Measurements from ENCODE around the gene PKP2.

Gene PKP2

DNA sequence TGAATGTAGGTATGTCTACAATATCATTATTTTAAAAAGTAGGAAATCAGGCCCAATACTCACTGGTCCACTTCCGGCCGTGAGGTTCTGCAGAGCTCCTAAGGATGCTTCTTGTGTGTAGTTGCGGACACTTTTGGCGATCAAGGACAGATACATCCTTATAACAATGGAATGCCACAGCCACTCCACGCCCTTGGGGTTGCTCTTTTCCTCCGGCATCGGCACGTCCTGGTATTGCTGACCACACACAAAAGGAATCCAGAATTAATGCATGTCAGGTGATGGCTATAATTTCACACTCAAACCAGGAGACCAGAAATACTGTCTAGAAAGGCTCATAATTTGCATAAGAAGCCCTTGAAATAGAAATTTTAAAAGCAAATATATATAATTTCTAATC lies 75.3 kb downstream of the PKP2 start:
- TF ChIP-seq, protein P1, sequence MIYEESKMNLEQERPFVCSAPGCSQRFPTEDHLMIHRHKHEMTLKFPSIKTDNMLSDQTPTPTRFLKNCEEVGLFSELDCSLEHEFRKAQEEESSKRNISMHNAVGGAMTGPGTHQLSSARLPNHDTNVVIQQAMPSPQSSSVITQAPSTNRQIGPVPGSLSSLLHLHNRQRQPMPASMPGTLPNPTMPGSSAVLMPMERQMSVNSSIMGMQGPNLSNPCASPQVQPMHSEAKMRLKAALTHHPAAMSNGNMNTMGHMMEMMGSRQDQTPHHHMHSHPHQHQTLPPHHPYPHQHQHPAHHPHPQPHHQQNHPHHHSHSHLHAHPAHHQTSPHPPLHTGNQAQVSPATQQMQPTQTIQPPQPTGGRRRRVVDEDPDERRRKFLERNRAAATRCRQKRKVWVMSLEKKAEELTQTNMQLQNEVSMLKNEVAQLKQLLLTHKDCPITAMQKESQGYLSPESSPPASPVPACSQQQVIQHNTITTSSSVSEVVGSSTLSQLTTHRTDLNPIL (CRISPR knock-in tag; IDR thresholded peaks at IDR 0.05; ENCODE audit: low read depth) = no peak
- TF ChIP-seq OSR1 (CRISPR knock-in tag; IDR thresholded peaks at IDR 0.05) (no peak), ESRRG (CRISPR knock-in tag; IDR thresholded peaks at IDR 0.05) (no peak), PPARA (CRISPR knock-in tag; IDR thresholded peaks at IDR 0.05; ENCODE audit: borderline replicate concordance) (no peak), SNAI2 (CRISPR knock-in tag; IDR thresholded peaks at IDR 0.05) (no peak), TCF4 (CRISPR knock-in tag; IDR thresholded peaks at IDR 0.05; ENCODE audit: borderline replicate concordance) (no peak), TOX (CRISPR knock-in tag; IDR thresholded peaks at IDR 0.05; ENCODE audit: borderline replicate concordance) (no peak), BACH2 (CRISPR knock-in tag; IDR thresholded peaks at IDR 0.05; ENCODE audit: borderline replicate concordance) (no peak)
- TF ChIP-seq, protein P2, sequence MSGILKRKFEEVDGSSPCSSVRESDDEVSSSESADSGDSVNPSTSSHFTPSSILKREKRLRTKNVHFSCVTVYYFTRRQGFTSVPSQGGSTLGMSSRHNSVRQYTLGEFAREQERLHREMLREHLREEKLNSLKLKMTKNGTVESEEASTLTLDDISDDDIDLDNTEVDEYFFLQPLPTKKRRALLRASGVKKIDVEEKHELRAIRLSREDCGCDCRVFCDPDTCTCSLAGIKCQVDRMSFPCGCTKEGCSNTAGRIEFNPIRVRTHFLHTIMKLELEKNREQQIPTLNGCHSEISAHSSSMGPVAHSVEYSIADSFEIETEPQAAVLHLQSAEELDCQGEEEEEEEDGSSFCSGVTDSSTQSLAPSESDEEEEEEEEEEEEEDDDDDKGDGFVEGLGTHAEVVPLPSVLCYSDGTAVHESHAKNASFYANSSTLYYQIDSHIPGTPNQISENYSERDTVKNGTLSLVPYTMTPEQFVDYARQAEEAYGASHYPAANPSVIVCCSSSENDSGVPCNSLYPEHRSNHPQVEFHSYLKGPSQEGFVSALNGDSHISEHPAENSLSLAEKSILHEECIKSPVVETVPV (CRISPR knock-in tag; IDR thresholded peaks at IDR 0.05) = no peak
- TF ChIP-seq, protein P3, sequence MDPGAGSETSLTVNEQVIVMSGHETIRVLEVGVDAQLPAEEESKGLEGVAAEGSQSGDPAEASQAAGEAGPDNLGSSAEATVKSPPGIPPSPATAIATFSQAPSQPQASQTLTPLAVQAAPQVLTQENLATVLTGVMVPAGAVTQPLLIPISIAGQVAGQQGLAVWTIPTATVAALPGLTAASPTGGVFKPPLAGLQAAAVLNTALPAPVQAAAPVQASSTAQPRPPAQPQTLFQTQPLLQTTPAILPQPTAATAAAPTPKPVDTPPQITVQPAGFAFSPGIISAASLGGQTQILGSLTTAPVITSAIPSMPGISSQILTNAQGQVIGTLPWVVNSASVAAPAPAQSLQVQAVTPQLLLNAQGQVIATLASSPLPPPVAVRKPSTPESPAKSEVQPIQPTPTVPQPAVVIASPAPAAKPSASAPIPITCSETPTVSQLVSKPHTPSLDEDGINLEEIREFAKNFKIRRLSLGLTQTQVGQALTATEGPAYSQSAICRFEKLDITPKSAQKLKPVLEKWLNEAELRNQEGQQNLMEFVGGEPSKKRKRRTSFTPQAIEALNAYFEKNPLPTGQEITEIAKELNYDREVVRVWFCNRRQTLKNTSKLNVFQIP (CRISPR knock-in tag; IDR thresholded peaks at IDR 0.05; ENCODE audit: borderline replicate concordance, low read depth) = no peak
- no peak for ATAC-seq

DNA sequence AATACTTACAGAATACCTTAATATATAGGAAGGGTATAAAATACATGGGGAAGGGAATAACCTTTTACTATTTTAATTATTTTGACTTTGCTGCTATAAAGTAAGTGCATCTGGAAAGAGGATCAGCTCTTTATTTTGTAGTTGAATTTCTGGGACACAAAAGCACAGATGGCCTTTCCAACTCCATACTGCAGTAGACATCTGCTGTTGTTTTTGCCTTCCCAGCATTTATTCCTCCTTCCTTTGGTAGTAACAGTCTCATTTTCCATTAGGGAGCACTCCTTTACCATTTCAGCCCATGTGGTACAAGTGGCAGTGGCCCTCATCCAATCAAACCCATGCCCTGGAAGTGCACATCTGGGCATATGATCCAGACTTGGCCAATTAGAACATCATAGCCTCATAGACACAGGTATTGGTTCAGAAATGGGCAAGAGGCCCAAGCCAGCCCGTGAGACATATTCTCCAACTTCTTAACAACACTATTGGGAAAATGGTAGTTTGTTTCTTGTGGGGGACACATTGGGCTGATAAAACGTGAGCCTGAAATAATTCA lies 76.1 kb downstream of the PKP2 start:
- TF ChIP-seq ESRRG (CRISPR knock-in tag; IDR thresholded peaks at IDR 0.05) (no peak), GLIS3 (CRISPR knock-in tag; IDR thresholded peaks at IDR 0.05) (no peak), SNAI2 (CRISPR knock-in tag; IDR thresholded peaks at IDR 0.05) (no peak), ZFP30 (CRISPR knock-in tag; IDR thresholded peaks at IDR 0.05) (no peak), BACH2 (CRISPR knock-in tag; IDR thresholded peaks at IDR 0.05; ENCODE audit: borderline replicate concordance) (no peak), OSR1 (CRISPR knock-in tag; IDR thresholded peaks at IDR 0.05) (no peak), RARB (CRISPR knock-in tag; IDR thresholded peaks at IDR 0.05) (no peak), ZNF70 (CRISPR knock-in tag; IDR thresholded peaks at IDR 0.05) (no peak), ISL1 (CRISPR knock-in tag; IDR thresholded peaks at IDR 0.05) (no peak), ZC3H10 (CRISPR knock-in tag; IDR thresholded peaks at IDR 0.05) (no peak), ARNTL (CRISPR knock-in tag; IDR thresholded peaks at IDR 0.05; ENCODE audit: borderline replicate concordance, low read depth) (no peak)
- TF ChIP-seq, protein P2 (CRISPR knock-in tag; IDR thresholded peaks at IDR 0.05) = no peak
- TF ChIP-seq, protein P4, sequence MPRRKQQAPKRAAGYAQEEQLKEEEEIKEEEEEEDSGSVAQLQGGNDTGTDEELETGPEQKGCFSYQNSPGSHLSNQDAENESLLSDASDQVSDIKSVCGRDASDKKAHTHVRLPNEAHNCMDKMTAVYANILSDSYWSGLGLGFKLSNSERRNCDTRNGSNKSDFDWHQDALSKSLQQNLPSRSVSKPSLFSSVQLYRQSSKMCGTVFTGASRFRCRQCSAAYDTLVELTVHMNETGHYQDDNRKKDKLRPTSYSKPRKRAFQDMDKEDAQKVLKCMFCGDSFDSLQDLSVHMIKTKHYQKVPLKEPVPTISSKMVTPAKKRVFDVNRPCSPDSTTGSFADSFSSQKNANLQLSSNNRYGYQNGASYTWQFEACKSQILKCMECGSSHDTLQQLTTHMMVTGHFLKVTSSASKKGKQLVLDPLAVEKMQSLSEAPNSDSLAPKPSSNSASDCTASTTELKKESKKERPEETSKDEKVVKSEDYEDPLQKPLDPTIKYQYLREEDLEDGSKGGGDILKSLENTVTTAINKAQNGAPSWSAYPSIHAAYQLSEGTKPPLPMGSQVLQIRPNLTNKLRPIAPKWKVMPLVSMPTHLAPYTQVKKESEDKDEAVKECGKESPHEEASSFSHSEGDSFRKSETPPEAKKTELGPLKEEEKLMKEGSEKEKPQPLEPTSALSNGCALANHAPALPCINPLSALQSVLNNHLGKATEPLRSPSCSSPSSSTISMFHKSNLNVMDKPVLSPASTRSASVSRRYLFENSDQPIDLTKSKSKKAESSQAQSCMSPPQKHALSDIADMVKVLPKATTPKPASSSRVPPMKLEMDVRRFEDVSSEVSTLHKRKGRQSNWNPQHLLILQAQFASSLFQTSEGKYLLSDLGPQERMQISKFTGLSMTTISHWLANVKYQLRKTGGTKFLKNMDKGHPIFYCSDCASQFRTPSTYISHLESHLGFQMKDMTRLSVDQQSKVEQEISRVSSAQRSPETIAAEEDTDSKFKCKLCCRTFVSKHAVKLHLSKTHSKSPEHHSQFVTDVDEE (CRISPR knock-in tag; IDR thresholded peaks at IDR 0.05) = no peak
- TF ChIP-seq, protein P5, sequence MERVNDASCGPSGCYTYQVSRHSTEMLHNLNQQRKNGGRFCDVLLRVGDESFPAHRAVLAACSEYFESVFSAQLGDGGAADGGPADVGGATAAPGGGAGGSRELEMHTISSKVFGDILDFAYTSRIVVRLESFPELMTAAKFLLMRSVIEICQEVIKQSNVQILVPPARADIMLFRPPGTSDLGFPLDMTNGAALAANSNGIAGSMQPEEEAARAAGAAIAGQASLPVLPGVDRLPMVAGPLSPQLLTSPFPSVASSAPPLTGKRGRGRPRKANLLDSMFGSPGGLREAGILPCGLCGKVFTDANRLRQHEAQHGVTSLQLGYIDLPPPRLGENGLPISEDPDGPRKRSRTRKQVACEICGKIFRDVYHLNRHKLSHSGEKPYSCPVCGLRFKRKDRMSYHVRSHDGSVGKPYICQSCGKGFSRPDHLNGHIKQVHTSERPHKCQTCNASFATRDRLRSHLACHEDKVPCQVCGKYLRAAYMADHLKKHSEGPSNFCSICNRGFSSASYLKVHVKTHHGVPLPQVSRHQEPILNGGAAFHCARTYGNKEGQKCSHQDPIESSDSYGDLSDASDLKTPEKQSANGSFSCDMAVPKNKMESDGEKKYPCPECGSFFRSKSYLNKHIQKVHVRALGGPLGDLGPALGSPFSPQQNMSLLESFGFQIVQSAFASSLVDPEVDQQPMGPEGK (CRISPR knock-in tag; IDR thresholded peaks at IDR 0.05; ENCODE audit: borderline replicate concordance) = no peak
- TF ChIP-seq, protein P1 (CRISPR knock-in tag; IDR thresholded peaks at IDR 0.05; ENCODE audit: low read depth) = no peak
- no peak for ATAC-seq
